Central memory CD4-positive, alpha-beta T cell (primary cell): ENCODE results near the gene TMBIM1.
"Not testable (repeated sequence)": the region's sequence is repeated elsewhere in the genome, so short reads cannot be mapped to it uniquely, and the experiment has no call there.

ENCODE experiments used
- DNase-seq: peaks from one replicate; pipeline ENCODE4 v3.0.0; 2022

The TMBIM1 gene

DNA sequence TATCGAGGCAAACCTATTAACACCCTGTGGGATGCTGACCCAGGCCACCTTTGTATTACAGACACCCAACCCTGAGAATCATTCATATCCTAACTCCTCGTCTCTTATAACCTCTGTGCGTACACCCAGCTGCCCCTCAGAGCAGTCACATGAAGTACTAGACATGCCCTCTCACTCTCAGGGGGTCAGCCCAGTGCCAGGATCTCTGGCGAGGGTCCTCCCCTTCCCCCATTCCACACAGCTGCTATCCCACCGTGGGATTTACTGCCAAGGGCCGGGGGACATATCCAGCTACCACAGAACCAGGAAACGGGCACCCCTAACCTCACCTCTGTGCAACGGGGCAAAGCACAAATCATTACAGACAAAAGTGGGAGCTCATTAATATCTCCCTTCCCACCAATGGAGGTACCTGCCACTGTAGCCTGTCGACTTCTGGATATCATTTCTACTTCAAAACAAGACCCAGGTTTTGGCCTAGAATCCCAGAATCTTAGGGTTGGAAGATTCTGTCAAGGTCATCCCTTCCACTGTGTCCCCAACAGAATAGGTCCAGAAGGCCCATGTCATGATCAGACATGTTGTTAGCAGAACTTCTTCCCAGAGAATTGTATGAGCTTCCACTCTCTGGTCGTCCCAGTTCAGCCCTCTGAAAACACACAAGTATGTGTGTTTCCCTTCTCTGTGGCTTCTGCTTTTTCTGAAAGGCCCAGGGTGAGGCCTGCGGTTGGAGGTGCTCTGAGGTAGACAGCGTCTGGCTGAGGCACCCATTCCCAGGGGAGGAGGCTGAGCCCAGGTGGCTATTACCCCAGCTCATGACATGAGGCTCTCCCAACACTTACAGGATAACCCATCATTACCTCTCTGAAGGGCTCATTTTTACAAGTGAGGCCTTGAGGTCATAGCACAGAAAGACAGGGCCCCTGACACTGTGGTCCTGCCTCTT is 1.7 kb downstream of the TMBIM1 start:
- DNase-seq: peak; percentile 66

DNA sequence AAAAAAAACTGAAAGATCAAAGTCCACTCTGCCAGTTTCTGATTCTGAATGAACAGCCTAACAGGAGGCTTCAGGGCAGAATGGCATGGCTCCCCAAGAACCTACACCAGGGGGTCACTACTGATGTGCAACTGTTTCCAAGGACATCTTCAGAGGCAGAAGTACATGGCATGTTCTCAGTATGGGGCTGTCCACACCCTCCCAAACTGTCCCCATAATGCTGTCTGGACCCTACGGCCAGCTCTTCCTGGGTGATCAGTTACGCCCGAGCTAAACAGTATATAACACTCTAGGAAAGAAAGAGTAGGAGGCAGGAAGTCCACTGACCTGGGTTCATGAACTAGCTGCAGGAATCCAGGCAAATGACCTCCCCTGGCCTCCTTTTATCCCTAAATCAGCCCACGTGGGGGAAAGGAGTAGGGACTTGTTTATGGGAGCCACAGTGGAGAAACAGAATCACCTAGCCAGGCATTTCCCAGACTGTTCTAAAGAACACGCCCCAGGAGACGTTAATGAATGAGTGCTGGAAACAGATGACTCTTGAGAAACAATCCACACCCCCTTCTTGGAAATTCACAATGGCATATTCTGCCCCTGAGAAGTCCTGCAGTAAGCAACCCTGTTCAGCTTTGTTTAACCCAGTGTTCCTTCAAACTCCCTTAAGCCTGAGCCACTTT is 2.5 kb downstream of the TMBIM1 start:
- no peak for DNase-seq

DNA sequence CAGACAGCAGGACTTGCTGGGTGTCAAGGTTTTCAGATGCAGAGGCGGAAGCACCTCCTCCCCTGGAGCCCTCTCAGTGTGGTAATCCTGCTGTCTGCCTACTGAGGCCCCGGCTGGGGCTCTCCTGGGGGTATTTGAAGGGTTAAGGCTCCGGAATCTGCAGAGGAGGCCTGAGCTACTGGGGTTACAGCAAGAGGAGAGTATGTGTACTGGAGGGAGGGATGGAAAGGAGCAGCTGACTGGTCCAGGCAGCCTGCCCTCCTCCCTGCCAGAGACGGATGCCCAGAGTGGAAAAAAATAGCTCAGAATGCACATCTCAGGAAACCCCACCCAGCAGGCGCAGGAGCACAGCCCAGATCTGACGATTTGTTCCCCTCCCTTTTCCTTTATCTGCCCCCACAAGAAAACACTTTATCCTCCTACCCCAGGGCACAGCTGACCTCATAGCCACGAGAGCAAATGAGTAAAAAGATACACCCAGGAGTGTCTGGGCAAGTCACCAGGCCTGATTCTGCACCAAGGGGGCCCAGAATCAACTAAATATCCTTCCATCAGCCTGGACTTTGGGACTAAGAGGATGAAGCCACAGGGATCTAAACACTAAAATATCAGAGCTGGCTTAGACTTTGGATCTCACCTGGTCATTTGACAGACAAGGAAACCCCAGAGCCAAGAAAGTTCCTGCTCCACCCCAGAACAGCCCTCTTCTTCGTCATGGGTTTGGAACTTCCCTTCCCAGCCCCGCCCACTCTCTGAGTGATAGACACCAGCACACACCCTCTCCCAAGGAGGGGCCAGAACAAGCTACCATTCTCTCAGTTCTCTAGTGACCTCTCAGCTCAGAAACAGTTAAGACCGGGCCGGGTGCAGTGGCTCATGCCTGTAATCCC is 5.5 kb downstream of the TMBIM1 start:
- DNase-seq: peak; percentile 88

DNA sequence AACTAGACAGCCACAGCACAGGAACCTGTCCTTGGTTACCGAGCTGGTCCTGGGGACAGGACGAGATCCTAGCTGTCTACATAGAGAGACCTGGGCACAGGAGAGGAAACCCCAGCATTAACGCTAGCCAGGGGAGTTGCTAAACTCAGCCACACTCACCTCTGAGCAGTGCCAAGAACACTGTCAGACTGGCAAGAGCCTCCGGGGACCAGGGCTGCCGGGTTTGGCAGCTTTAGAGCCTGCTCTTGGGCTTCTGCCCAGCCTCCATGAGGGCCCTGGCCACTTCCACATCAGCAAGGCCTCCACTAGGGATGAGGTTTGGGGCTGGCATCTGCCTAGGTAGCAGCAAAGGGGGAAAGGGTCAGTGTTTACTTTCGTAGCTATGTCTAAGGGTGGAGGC is 6.7 kb downstream of the TMBIM1 start:
- DNase-seq: no peak

DNA sequence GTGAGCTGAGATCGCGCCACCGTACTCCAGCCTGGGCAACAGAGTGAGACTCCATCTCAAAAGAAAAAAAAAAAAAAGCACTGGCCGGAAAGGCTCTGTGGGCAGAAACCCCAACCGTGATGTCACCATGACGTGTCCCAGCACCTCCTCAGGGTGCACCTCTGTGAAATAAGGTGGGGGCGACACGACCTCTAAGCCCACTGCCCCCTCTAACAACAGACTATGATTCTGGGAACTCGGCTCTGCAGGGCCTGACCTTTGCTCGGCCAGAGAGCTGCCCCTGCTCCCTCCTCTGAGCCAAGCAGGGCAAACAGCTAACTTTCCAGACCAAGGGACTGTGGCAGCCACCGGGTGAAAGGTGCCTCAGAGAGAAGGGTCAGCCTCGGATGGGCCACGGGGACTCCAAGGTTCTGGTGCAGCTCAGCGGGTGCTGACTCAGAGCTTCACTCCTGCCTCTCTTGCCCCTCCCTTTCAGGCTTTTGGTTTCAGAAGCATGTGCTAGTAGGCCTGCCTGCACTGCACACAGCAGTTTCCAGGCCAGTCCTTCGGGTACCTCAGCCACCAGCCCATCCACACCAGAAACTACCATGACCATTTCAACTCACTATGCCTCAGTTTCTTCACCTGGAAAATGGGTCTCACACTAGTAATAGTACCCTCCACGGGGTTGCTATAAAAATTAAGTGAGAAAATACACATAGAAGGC is 8.0 kb downstream of the TMBIM1 start:
- peak; percentile 47 for DNase-seq

DNA sequence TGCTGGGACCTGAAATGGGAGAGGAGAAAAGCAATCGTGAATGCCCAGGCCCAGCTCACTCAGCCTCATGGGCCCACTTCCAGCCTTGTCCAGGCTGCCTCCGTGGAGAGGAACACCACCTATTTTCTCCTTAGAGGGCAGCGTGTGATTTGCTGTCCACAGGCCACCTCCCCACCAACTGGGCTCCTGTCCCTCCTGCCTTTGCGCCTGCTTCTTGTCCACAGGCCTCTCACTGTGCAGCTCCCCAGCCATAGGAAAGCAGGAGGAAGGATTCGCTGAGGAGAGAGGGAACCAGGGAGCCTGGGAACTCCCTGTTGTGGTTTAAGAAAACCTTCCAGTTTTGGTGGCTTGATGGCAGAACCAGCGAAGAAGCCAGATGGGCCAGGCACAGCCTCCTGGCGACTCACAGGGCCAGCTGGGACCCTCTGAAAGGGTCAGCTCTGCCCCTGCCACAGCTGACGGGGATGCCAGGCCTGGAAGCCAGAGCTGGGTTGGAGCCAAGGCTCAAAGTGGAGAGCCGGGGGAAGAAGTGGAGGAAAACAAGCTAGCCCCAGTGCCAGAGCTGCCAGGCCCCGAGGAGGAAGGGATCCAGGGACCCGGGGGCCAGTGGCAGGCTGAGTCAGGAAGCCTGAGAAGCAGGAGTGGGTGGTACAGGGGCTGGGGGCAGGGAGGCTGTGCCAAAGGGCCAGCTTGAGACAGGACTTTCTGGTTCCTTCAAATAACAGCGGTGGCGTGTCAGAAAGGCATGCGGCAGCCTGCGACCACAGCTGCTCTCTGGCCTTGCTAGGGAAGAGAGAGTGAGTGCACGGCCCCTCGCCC is 9.9 kb downstream of the TMBIM1 start:
- no peak for DNase-seq

DNA sequence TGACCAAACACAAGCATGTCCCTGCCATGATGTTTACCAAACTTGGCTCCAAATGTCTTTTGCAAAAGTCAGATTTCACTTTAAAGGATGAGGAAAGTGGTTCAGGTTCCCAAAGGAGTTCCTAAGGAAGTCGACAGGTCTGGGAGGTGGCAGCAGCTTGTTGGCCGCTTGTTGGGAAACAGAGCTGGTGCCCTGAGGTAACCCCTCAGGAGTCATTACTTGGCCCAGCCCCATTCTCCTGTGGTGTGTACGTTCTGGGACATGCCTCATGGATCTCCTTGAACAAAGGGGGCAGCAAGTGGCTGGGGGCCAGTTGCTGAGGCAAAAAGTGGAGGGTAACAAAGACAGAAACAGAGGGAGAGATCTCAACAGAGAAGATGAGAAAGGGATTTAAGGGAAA is 10.9 kb downstream of the TMBIM1 start:
- DNase-seq: no peak

DNA sequence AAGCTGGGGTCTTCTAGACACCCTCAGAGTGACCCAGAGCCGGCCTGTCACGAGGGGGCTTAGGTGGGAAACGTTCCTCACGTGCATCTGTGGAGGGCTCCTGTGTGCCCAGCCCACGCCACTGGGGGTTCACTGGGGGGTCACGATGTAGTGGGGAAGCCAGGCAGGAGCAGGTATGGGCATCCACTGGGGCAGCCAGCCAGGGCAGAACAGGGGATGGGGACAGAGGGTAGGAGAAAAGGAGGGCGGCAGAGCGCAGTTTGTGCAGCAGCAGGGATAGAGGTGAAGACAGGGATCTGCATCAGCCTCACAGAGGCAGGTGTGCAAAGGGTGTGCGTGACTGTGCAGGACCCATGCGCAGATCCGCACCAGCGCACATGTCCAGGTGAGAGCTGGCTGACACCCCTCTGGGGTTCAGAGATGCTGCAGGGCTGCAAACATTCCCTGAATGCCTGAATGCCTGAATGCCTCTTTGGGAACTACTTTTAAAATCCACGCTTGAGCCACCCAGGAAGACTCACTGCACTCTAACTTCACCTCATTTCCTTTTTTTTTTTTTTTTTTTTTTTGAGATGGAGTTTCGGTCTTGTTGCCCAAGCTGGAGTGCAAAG is 11.9 kb downstream of the TMBIM1 start:
- DNase-seq: no peak

DNA sequence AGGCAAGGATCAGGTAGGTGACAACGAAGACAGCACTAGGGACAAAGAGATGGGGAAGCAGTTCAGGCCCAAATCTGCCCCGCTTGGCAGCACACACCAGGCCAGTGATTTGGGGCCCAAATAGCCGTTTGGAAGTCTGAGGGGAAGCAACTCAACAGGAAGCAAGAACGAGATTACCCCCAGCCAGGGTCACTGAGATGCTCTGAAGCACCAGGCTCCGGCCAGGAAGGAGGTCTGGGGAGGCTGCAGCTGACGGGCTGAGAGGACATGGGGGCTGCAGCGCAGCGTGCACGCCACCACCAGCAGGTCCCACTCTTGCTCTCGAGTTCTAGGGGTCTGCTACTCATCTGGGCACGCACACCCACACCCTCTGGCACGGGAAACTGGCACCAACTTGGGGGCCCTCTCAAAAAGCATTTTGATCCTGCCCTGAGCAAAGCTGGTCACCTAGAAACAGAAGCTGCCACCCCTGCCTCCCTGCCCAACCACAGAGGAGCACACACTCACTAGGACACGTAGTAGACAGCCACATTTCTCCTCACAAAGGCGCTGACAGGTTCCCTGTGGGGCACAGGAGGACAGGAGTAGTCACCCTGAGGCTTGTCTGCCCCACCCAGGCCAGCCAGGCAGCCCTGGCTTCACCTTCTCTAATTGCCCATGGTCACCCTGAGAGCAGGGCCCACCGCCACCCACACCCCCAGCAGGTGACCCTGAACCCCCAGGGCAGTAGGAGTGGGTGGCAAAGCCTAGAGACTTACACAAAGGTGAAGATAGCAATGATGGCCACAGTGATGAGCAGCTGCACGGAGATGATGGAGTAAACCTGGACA is 13.6 kb downstream of the TMBIM1 start:
- no peak for DNase-seq

DNA sequence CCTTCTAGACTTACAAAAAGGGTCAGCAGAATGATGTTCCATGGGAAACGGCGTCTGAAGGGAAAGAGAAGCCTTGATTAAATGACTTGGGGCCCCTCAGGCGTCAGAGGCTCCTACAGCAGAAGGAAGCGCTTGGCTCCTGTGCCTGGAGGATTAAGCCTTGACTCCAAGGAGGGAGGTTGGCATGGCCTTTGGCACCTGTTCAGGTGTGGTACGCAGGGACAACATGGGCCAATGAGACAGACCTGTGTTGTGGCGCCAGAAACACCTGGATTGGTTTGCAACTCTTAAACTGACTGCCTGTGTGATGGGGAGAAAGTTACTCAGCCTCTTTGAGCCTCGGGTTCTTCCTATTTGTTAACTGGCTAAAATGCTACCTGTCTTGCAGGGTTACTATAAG is 14.4 kb downstream of the TMBIM1 start:
- no peak for DNase-seq

DNA sequence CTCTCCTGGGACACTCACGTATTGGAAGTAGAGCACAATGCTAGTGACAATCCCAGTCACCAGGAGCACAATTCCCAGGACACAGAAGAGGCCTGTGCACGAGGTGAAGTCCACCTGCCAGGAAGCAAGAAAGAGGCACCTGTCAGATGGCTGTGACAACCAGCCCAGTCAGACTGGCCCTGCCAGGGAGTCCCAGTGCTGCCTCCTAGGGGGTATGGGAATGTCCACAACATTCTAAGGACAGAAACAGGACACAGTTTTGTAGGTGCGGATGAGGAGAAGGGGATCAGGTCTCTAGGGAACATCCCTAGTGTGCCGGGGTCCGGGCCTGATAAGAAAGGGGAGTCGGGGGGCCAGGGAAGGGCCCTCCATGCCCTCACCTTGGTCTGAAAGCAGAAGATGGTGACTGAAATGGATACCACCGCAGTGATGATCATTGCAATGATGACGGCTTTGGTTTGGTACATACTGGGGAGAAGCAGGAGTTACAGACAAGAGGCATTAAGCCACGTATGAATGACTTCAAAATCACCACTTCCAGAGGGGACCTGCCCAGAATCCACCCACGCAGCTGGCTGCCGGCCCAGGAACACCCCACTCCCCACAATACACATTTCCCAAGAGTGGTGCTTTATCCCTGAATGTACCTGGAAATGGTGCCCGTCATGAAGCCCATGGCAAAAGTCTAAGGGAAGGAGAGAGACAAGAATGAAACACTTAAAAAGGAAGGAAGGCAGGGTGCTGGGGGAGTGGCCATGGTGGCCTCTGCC is 15.1 kb downstream of the TMBIM1 start:
- DNase-seq: no peak

DNA sequence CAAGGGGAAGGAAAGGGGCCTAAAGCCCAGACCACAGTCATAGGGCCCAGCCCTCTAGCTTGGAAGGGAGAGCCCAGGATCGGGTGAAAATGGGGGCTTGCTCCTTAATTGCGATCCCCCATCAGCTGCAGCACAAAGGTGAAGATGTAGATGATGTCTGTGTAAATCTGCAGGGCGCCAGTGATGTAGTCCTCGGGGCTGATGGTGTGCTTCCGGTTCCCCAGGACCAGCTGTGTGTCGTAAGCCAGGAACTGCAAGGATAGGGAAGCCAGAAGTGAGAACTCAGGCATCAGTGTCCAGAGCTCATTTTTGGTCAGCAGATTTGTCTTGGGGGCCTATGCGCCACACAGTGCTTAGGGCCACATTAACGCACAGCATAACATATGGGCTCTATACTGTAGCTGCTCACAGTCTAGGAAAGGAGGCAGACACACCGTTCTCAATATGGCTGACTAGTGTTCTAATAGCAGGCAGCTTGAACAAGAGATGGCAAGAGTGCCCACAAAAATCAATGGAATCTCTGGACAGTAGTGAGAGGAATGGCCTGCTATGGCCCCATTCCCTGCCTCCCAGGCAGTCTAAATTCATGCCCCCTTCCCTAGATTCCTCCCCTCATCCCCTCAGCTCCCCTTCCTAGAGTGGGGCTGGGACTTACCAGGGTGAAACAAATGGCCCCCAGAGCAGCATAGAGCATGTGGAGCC is 16.8 kb downstream of the TMBIM1 start:
- no peak for DNase-seq

DNA sequence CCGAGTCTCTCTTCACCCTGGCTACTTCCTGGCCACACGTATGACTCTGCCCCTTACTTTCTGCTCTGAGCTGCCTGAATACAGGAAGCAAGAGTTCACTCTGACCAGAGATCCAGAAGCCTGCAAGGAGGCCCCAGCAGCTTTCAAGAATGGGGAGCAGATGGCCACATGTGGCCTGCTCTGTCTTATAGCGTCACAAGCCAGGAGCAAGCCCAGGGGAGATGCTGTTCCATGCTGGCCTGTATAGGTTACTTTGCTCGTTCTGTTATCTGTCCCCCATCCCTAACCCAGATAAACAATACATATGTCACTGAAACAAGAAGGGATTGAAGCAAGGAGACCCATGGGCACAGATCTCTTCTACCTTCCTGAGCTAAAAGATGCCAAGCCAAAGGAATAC is 17.7 kb downstream of the TMBIM1 start:
- no peak for DNase-seq

DNA sequence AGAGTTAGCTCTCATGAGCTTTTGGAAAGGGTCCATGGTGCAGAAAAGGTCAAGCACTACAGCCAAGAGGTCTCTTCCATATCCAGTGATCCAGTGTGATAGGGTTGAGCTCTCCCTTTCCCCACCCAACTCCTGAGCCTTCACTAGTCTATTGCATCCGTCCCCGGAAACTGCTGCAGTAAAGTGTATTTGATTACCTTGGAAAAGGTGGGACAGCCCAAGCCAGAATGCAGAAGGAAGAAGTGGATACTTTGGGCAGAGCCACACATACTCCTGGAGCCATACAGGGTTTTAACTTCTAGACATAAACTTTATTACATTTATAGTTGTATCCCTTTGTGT is 18.4 kb downstream of the TMBIM1 start:
- no peak for DNase-seq

DNA sequence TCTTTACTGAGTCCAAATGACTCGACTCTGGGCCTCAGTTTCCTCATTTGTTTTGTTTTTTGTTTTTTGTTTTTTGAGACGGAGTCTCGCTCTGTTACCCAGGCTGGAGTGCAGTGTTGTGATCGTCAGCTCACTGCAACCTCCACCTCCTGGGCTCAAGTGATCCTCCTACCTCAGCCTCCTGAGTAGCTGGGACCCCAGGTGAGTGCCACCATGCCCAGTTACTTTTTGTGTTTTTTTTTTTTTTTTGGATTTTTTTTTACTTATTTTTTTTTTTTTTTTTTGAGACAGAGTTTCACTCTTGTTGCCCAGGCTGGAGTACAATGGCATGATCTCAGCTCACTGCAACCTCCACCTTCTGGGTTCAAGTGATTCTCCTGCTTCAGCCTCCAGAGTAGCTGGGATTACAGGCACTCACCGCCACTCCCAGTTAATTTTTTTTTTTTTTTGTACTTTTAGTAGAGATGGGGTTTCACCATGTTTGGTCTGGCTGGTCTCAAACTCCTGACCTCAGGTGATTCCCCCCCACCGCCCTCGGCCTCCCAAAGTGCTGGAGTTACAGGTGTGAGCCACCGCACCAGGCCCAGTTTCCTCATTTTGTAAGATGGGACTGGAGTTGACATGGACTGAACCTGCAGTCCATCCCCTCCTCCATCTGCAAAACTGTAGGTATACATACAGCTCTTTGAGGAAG is 18.9 kb downstream of the TMBIM1 start:
- DNase-seq: not testable (repeated sequence)

DNA sequence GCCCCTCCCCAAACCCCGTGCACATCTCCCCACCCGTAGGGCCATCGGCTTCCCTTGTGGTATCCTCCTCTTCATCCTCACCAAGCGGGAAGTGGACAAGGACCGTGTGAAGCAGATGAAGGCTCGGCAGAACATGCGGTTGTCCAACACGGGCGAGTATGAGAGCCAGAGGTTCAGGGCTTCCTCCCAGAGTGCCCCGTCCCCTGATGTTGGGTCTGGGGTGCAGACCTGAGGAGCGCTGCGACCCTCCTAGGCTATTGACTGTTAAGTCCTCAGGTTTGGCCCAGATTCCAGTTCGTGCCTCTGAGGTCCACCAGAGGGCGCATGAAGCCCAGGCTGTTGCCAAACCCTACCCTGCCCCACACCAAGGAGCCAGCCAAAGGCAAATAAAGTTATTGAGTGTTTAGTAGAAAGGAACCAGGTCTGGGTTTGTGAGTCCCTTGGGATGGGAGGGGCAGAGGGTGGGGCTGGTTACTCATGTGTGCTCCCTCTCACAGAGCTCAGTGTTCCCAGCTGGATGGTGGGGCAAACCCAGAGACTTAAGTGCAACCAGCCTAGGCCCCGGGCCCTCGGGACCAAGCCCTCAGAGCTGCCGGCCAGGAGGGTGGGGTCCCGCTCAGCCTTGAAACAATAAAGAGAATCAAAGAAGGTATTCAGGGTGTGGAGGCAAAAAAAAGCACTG is 19.6 kb downstream of the TMBIM1 start:
- DNase-seq: peak; percentile 73

DNA sequence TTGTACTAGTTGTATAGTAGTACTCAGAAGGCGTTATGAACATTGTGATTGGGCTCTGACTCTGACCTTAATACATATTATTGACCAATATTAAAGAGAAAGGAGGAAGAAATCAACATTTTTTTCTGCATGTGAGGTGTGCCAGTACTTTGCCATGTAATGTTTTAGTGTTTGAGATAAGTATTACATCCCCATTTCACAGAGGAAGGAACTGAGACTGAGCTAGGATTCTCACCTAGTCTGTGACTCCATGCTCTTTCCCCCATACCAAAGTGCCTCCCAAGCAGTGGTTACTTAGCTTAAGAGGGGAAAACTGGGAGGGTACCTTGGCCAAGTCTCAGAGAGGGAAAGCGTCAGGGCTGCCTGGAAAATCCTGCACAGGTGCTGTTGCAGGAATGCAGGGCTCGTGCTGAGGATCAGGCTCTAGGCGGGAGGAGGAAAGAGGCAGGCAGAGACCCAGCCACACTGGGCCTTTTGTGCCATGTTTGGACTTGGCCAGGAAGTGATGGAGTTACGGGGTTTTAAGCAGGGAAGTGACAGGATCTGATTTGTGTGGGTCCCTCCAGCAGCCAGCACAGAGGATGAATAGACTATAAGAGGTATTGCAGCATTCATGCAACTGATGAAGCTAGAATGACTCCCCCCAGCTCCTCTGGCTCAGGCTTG is 20.3 kb downstream of the TMBIM1 start:
- DNase-seq: no peak
